HG03571 (cell line): ENCODE measurements around the gene TRIM29.

Source experiments
- ATAC-seq: cut with Tn5 transposase; IDR thresholded peaks from one replicate; pipeline ENCODE4 v1.9.1; 2021; ENCODE audit not compliant: unreplicated experiment

TRIM29 gene

GRCh38 chr11:120098503-120099020 lies 39.4 kb downstream of the TRIM29 start:
- ATAC-seq = no peak

- no peak for ATAC-seq
Observed at GRCh38 chr11:120097721-120098385, 40.1 kb downstream of the TRIM29 start.

- ATAC-seq = no peak
Observed at GRCh38 chr11:120096369-120097191, 41.3 kb downstream of the TRIM29 start.

- ATAC-seq = no peak
Observed at GRCh38 chr11:120095516-120095915, 42.4 kb downstream of the TRIM29 start.

- ATAC-seq = no peak
Observed at GRCh38 chr11:120091701-120092100, 46.2 kb downstream of the TRIM29 start.

GRCh38 chr11:120091121-120091520 lies 46.8 kb downstream of the TRIM29 start:
- ATAC-seq = no peak

- ATAC-seq = no peak
Observed at GRCh38 chr11:120090411-120090810, 47.5 kb downstream of the TRIM29 start.

- no peak for ATAC-seq
Observed at GRCh38 chr11:120089036-120090001, 48.6 kb downstream of the TRIM29 start.

GRCh38 chr11:120088056-120088455 lies 49.9 kb downstream of the TRIM29 start:
- no peak for ATAC-seq

GRCh38 chr11:120086651-120087050 lies 51.3 kb downstream of the TRIM29 start:
- ATAC-seq = no peak

- ATAC-seq = no peak
Observed at GRCh38 chr11:120079750-120080610, 57.9 kb downstream of the TRIM29 start.

- ATAC-seq = no peak
Observed at GRCh38 chr11:120078397-120078796, 59.5 kb downstream of the TRIM29 start.

- no peak for ATAC-seq
Observed at GRCh38 chr11:120074076-120074475, 63.8 kb downstream of the TRIM29 start.

GRCh38 chr11:120073196-120073595 lies 64.7 kb downstream of the TRIM29 start:
- ATAC-seq = no peak

- ATAC-seq = no peak
Observed at GRCh38 chr11:120068114-120068573, 69.8 kb downstream of the TRIM29 start.

GRCh38 chr11:120067438-120068113 lies 70.3 kb downstream of the TRIM29 start:
- ATAC-seq = no peak

- no peak for ATAC-seq
Observed at GRCh38 chr11:120066738-120067437, 71.0 kb downstream of the TRIM29 start.

- no peak for ATAC-seq
Observed at GRCh38 chr11:120065876-120066275, 72.0 kb downstream of the TRIM29 start.

- ATAC-seq = no peak
Observed at GRCh38 chr11:120065176-120065575, 72.7 kb downstream of the TRIM29 start.
